COLO829 (cell line): Measurements from ENCODE around the gene TCAP.

ENCODE experiments used
- DNase-seq: peaks from one replicate; pipeline ENCODE4 v3.0.0; 2012; ENCODE audit warnings: low spot score

The TCAP gene

GRCh38 chr17:39664581-39665561 lies at the start of gene TCAP:
Gene TCAP, plus strand, starts transcription at chr17:39665349. Its CDS starts 11 bp downstream, at chr17:39665360.
- DNase-seq = no peak

- no peak for DNase-seq
Measured at GRCh38 chr17:39615434-39615833, 49.7 kb upstream of the TCAP start.

GRCh38 chr17:39617100-39617445 lies 48.1 kb upstream of the TCAP start:
- DNase-seq = no peak

- DNase-seq = peak; percentile 80
Measured at GRCh38 chr17:39617446-39618245, 47.5 kb upstream of the TCAP start.

- DNase-seq = no peak
Measured at GRCh38 chr17:39618246-39618913, 46.8 kb upstream of the TCAP start.

GRCh38 chr17:39618956-39619785 lies 46.0 kb upstream of the TCAP start:
- no peak for DNase-seq

- DNase-seq = no peak
Measured at GRCh38 chr17:39619786-39620101, 45.4 kb upstream of the TCAP start.

GRCh38 chr17:39621523-39622379 lies 43.4 kb upstream of the TCAP start:
- peak; percentile 82 for DNase-seq

GRCh38 chr17:39622380-39623006 lies 42.7 kb upstream of the TCAP start:
- DNase-seq = no peak

- peak; percentile 68 for DNase-seq
Measured at GRCh38 chr17:39623356-39623950, 41.7 kb upstream of the TCAP start.

- no peak for DNase-seq
Measured at GRCh38 chr17:39624313-39624712, 40.8 kb upstream of the TCAP start.

GRCh38 chr17:39625198-39625785 lies 39.9 kb upstream of the TCAP start:
- DNase-seq = no peak

- no peak for DNase-seq
Measured at GRCh38 chr17:39626171-39627046, 38.7 kb upstream of the TCAP start, which contains the start of gene PPP1R1B. Gene PPP1R1B, plus strand, starts transcription at chr17:39626952. Its CDS starts 441 bp downstream, at chr17:39627393.

GRCh38 chr17:39627047-39627711 lies 38.0 kb upstream of the TCAP start:
- no peak for DNase-seq

- DNase-seq = no peak
Measured at GRCh38 chr17:39627712-39628516, 37.2 kb upstream of the TCAP start.

GRCh38 chr17:39628655-39629493 lies 36.3 kb upstream of the TCAP start:
- no peak for DNase-seq
